Gastroesophageal sphincter (tissue), 3 donors: Measurements from ENCODE around the gene ACSL6.

Experiments used
- POLR2A ChIP-seq, 2 donors: fragments of 450-650 bp; IDR thresholded peaks; one replicate each; pipeline ENCODE4 v1.6.1; 2017; ENCODE audit warnings: antibody characterized with exemption in 2 of 2, mild to moderate bottlenecking in 2 of 2, moderate library complexity in 1 of 2
- TF ChIP-seq, protein P1 (sequence below), 4 experiments: fragments of 200-600 bp in 2 of 4; fragments of 450-650 bp in 2 of 4; sonication (generic) in 1 of 4; IDR thresholded peaks; one replicate each; pipeline ENCODE4 v1.5.1; 2017 to 2019; ENCODE audit warnings: antibody characterized with exemption in 4 of 4, mild to moderate bottlenecking in 2 of 4, moderate library complexity in 2 of 4

DNA sequence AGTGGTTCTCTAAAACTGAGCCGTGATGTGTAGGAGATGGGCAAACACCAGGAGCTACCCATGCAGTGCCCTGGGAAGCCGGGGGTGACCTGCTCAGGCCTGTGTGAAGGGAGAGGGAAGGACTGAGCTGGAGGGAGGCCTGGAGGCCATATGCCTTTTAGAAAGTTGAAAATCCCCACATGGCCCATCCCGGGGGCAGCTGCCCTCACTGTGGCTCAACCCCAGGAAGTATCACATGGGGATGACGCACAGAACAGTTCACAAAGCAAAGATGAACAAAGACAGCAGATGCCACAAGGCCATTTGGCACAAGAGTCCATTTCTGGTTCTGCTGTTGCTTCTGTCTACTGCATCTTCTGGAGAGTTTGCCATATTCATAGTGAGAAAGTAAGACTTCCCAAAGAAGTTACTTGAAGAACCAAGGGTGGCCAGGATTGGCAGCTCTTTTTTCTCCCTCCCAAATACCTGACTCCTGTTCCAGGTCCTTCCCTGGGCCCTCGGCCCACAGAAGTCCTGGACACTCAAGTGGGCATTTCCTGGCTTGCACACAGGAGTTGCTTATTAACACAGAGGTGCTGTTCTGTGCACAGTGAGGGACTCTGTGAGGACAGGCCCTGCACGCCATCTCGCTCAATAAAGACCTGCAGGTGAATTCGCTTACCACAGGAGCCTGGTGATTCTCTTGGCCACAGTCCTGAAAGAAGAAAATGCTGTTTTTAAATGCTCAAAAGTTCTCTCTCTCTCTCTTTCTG, 25.1 kb downstream of the ACSL6 start:
- no peak for TF ChIP-seq POLR2A (IDR thresholded peaks at IDR 0.05)
- TF ChIP-seq, protein P1, sequence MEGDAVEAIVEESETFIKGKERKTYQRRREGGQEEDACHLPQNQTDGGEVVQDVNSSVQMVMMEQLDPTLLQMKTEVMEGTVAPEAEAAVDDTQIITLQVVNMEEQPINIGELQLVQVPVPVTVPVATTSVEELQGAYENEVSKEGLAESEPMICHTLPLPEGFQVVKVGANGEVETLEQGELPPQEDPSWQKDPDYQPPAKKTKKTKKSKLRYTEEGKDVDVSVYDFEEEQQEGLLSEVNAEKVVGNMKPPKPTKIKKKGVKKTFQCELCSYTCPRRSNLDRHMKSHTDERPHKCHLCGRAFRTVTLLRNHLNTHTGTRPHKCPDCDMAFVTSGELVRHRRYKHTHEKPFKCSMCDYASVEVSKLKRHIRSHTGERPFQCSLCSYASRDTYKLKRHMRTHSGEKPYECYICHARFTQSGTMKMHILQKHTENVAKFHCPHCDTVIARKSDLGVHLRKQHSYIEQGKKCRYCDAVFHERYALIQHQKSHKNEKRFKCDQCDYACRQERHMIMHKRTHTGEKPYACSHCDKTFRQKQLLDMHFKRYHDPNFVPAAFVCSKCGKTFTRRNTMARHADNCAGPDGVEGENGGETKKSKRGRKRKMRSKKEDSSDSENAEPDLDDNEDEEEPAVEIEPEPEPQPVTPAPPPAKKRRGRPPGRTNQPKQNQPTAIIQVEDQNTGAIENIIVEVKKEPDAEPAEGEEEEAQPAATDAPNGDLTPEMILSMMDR (IDR thresholded peaks at IDR 0.05), result no peak
